SK-N-SH treated with all-trans-retinoic acid at 6 μM for 48 hours (cell line): Measurements from ENCODE around the gene POLD1.

Source experiments
- CSDC2 ChIP-seq: fragments of 250-450 bp; sonication (Bioruptor Pico); IDR thresholded peaks from 2 replicates; pipeline ENCODE4 v1.5.0; 2020; ENCODE audit warnings: mild to moderate bottlenecking, moderate library complexity
- ESRRG ChIP-seq: fragments of 250-450 bp; sonication (Bioruptor Pico); IDR thresholded peaks from 2 replicates; pipeline ENCODE4 v1.6.1; 2021; ENCODE audit warnings: mild to moderate bottlenecking
- PATZ1 ChIP-seq: fragments of 250-450 bp; sonication (Bioruptor Pico); IDR thresholded peaks from 2 replicates; pipeline ENCODE4 v1.8.0; 2020; ENCODE audit warnings: mild to moderate bottlenecking, moderate library complexity, borderline replicate concordance

- TF ChIP-seq CSDC2 (no peak), ESRRG (CRISPR knock-in tag) (no peak), PATZ1 (CRISPR knock-in tag) (no peak)
Observed at GRCh38 chr19:50428772-50429463, 44.8 kb downstream of the POLD1 start.
